Smooth muscle cell (in vitro differentiated cells): ENCODE data around the gene ADAMTS20. TPM values are rescaled to one million over a fixed set of nuclear protein-coding genes. Genes with fewer than 3 reads are reported as not detected.

Experiments used
- DNase-seq: peaks from one replicate; lab custom pipeline; 2025; ENCODE audit not compliant: unreplicated experiment; lab: John Stamatoyannopoulos, UW
- H2AFZ ChIP-seq: fragments of 200-600 bp; sonication (generic); 2 replicates; pipeline ENCODE4 v1.6.0; 2016; ENCODE audit warnings: antibody characterized with exemption, low read depth, mild to moderate bottlenecking
- H3F3A ChIP-seq: fragments of 200-600 bp; sonication (generic); 2 replicates; pipeline ENCODE4 v1.6.0; 2017; ENCODE audit warnings: antibody characterized with exemption, low read depth
- H3K27ac ChIP-seq: fragments of 200-600 bp; sonication (generic); 2 replicates; pipeline ENCODE4 v1.5.1; 2016; ENCODE audit warnings: low read depth, mild to moderate bottlenecking
- H3K27me3 ChIP-seq: fragments of 200-600 bp; sonication (generic); 2 replicates; pipeline ENCODE4 v1.6.1; 2016; ENCODE audit warnings: low read depth, mild to moderate bottlenecking
- H3K36me3 ChIP-seq: fragments of 200-600 bp; sonication (generic); 2 replicates; pipeline ENCODE4 v1.5.1; 2016; ENCODE audit warnings: low read depth
- H3K4me1 ChIP-seq: fragments of 200-600 bp; sonication (generic); 2 replicates; pipeline ENCODE4 v1.5.1; 2016; ENCODE audit warnings: low read depth
- H3K4me2 ChIP-seq: fragments of 200-600 bp; sonication (generic); 2 replicates; pipeline ENCODE4 v1.6.0; 2016; ENCODE audit warnings: mild to moderate bottlenecking
- H3K4me3 ChIP-seq: fragments of 200-600 bp; sonication (generic); 2 replicates; pipeline ENCODE4 v1.5.1; 2016; ENCODE audit warnings: mild to moderate bottlenecking
- H3K79me2 ChIP-seq: fragments of 200-600 bp; sonication (generic); 2 replicates; pipeline ENCODE4 v1.6.0; 2016; ENCODE audit warnings: low read depth, mild to moderate bottlenecking
- H3K9ac ChIP-seq: fragments of 200-600 bp; sonication (generic); 2 replicates; pipeline ENCODE4 v1.6.0; 2016; ENCODE audit warnings: low read depth
- H3K9me3 ChIP-seq: fragments of 200-600 bp; sonication (generic); replicated peaks from 2 replicates; pipeline ENCODE4 v1.5.1; 2016; ENCODE audit warnings: low read depth
- H4K20me1 ChIP-seq: fragments of 200-600 bp; sonication (generic); 2 replicates; pipeline ENCODE4 v1.6.0; 2016; ENCODE audit warnings: low read depth
- WGBS: methylation state at CpG from one replicate; pipeline ENCODE4 v1.1.7; 2016; ENCODE audit warnings: low lambda C conversion rate; 5-methylcytosine and 5-hydroxymethylcytosine counted together
- polyA plus RNA-seq: library from polyadenylated mRNA; unstranded; fragments of >200 nt; fragmentation: Nextera tagmentation; extraction: Ambion mirVana; gene quantifications from 2 replicates; pipeline ENCODE4 v1.2.1, GENCODE V29; 2016
- total RNA-seq: library from RNA; depleted of rRNA; stranded (reverse); fragments of >200 nt; gene quantifications from 2 replicates; pipeline ENCODE4 v1.2.3, GENCODE V29; 2014
- TF ChIP-seq, protein P1 (sequence below): fragments of 200-600 bp; sonication (generic); IDR thresholded peaks from 2 replicates; pipeline ENCODE4 v1.5.1; 2017; ENCODE audit warnings: borderline replicate concordance, mild to moderate bottlenecking, antibody characterized with exemption; ENCODE audit not compliant: insufficient read depth, poor library complexity, severe bottlenecking

The ADAMTS20 gene
- total and polyA plus RNA-seq, 2 experiments from 2014 or later: 1.4 to 4.2 TPM

DNA sequence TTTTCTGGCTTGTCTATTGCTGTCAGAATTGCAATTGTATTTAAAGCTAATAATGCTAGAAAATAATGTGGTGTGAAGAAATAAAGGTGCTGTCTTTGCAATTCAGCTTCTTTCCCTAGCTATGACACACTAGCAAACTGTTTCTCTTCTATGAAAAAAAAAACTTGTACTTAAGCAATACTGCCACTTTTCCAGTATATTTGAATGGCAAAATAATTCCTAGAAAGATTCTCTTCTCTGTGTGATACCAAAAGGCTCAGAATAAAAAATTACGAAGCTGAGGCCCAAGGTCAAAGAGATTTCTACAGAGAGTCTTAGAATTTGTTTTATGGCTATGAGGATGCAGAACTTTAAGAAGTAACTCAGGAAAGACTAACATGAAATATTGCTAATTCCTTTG lies 235.5 kb downstream of the ADAMTS20 start:
- Histone ChIP-seq H3K36me3 (no peaks in the 10 kb centered on the region), H3K79me2 (no peaks in the 10 kb centered on the region), H3K9me3 (no peaks in the 10 kb centered on the region), H3K9ac (no peak overlapping the region), H3K4me2 (peak overlapping the region; percentile 19), H4K20me1 (no peaks in the 10 kb centered on the region), H3K4me1 (peaks cover 4% of the 10 kb centered on the region), H3F3A (no peaks in the 10 kb centered on the region), H2AFZ (peak overlapping the region; percentile 61), H3K27ac (peak overlapping the region; percentile 57), H3K4me3 (no peak overlapping the region), H3K27me3 (no peaks in the 10 kb centered on the region)
- DNase-seq: no peak
- TF ChIP-seq, protein P1, sequence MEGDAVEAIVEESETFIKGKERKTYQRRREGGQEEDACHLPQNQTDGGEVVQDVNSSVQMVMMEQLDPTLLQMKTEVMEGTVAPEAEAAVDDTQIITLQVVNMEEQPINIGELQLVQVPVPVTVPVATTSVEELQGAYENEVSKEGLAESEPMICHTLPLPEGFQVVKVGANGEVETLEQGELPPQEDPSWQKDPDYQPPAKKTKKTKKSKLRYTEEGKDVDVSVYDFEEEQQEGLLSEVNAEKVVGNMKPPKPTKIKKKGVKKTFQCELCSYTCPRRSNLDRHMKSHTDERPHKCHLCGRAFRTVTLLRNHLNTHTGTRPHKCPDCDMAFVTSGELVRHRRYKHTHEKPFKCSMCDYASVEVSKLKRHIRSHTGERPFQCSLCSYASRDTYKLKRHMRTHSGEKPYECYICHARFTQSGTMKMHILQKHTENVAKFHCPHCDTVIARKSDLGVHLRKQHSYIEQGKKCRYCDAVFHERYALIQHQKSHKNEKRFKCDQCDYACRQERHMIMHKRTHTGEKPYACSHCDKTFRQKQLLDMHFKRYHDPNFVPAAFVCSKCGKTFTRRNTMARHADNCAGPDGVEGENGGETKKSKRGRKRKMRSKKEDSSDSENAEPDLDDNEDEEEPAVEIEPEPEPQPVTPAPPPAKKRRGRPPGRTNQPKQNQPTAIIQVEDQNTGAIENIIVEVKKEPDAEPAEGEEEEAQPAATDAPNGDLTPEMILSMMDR: no peak
- WGBS: 67% methylated on average over 1 of the region's 1 CpG

DNA sequence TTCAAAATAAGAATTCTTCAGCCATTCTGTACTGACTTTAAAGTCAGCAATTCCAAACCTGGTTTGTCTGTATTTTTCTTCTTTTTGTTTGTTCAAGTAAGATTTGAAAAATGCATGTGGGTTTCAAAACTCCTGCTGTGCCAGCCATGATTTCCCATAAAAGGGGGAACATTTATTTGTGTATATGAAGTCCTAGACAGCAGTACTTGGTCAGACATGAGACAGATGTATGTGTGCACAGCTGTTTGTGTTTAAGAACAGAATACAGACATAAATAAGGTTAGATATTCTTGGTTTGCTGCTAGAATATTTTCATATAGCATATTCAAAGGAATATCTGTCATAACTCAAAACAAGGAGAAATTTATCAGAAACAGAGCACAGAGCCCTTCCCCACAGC lies 236.0 kb downstream of the ADAMTS20 start:
- H3K4me1 ChIP-seq: peaks cover 4% of the 10 kb centered on the region
- no peaks in the 10 kb centered on the region for H3K79me2 ChIP-seq
- no peak overlapping the region for H3K9ac ChIP-seq
- H3F3A ChIP-seq: no peaks in the 10 kb centered on the region
- H3K9me3 ChIP-seq: no peaks in the 10 kb centered on the region
- H3K27ac ChIP-seq: peak overlapping the region; percentile 57
- TF ChIP-seq, protein P1: no peak
- H2AFZ ChIP-seq: peak overlapping the region; percentile 61
- peak overlapping the region; percentile 19 for H3K4me2 ChIP-seq
- no peak for DNase-seq
- no peaks in the 10 kb centered on the region for H3K36me3 ChIP-seq
- H3K27me3 ChIP-seq: no peaks in the 10 kb centered on the region
- H3K4me3 ChIP-seq: no peak overlapping the region
- no peaks in the 10 kb centered on the region for H4K20me1 ChIP-seq

DNA sequence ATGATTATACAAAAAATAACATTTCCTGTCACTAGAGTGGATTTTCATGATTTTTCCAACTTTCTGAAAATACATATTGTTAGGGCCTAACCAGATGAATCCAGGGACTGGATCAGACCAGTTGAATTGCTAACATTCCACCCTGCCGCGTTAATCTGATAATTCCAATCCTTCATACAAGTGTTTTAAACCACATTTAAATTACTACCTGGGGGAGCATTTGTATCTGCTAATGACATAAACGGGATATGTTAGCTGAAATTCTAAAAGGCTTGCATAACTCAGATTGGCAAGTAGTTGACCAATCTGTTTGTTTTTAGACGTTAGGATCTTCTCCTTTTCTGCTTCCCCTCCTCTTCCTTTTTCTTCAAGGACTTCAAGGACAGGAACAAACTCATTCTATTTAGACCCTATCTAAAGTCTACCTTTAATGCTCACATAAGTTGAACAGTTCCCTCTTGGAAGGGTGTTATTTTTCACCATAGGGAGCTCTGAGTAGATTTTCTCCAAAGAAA lies 239.0 kb downstream of the ADAMTS20 start:
- Histone ChIP-seq H3K27me3 (no peaks in the 10 kb centered on the region), H3K27ac (no peak overlapping the region)
- WGBS: 62% methylated on average over 4 of the region's 4 CpGs

GRCh38 chr12:43310596-43310995 lies 241.4 kb downstream of the ADAMTS20 start:
- TF ChIP-seq, protein P1: no peak
- H4K20me1 ChIP-seq: no peaks in the 10 kb centered on the region
- no peaks in the 10 kb centered on the region for H3K36me3 ChIP-seq
- H3K9me3 ChIP-seq: no peaks in the 10 kb centered on the region
- no peak overlapping the region for H3K4me2 ChIP-seq
- no peak overlapping the region for H3K4me3 ChIP-seq
- H3K4me1 ChIP-seq: peaks cover 4% of the 10 kb centered on the region
- DNase-seq: no peak
- no peak overlapping the region for H3K9ac ChIP-seq
- H3K27me3 ChIP-seq: no peaks in the 10 kb centered on the region
- H3K27ac ChIP-seq: peak overlapping the region; percentile 72
- no peak overlapping the region for H2AFZ ChIP-seq
- no peaks in the 10 kb centered on the region for H3F3A ChIP-seq
- H3K79me2 ChIP-seq: no peaks in the 10 kb centered on the region

More for the DNA sequence above, 239.0 kb downstream of the ADAMTS20 start:
- H2AFZ ChIP-seq: no peak overlapping the region
- H4K20me1 ChIP-seq: no peaks in the 10 kb centered on the region
- H3K9ac ChIP-seq: no peak overlapping the region
- no peaks in the 10 kb centered on the region for H3K79me2 ChIP-seq
- no peaks in the 10 kb centered on the region for H3F3A ChIP-seq
- H3K4me3 ChIP-seq: no peak overlapping the region
- H3K9me3 ChIP-seq: no peaks in the 10 kb centered on the region
- H3K4me1 ChIP-seq: peaks cover 4% of the 10 kb centered on the region
- no peak for DNase-seq
- TF ChIP-seq, protein P1: no peak
- no peak overlapping the region for H3K4me2 ChIP-seq
- no peaks in the 10 kb centered on the region for H3K36me3 ChIP-seq
